HG03469 (cell line): ENCODE measurements around the gene XPC.

Source experiments
- ATAC-seq: cut with Tn5 transposase; IDR thresholded peaks from one replicate; pipeline ENCODE4 v1.9.1; 2021; ENCODE audit warnings: mild to moderate bottlenecking, moderate library complexity, moderate number of reproducible peaks; ENCODE audit not compliant: unreplicated experiment

Gene XPC

GRCh38 chr3:14137004-14137403 is 41.4 kb downstream of the XPC start:
- no peak for ATAC-seq

GRCh38 chr3:14135581-14135980 is 42.8 kb downstream of the XPC start:
- no peak for ATAC-seq

- ATAC-seq = no peak
Measured at GRCh38 chr3:14134291-14134690, 44.1 kb downstream of the XPC start.

- no peak for ATAC-seq
Measured at GRCh38 chr3:14133876-14134275, 44.5 kb downstream of the XPC start.

- ATAC-seq = no peak
Measured at GRCh38 chr3:14133188-14133800, 45.1 kb downstream of the XPC start.

- ATAC-seq = no peak
Measured at GRCh38 chr3:14132689-14133088, 45.7 kb downstream of the XPC start.

- ATAC-seq = no peak
Measured at GRCh38 chr3:14132120-14132519, 46.3 kb downstream of the XPC start.

- ATAC-seq = no peak
Measured at GRCh38 chr3:14131134-14131533, 47.3 kb downstream of the XPC start.

GRCh38 chr3:14130707-14131106 is 47.7 kb downstream of the XPC start:
- ATAC-seq = no peak

GRCh38 chr3:14130230-14130629 is 48.2 kb downstream of the XPC start:
- ATAC-seq = no peak

GRCh38 chr3:14129296-14129695 is 49.1 kb downstream of the XPC start:
- no peak for ATAC-seq

GRCh38 chr3:14128724-14129123 is 49.7 kb downstream of the XPC start:
- ATAC-seq = no peak

GRCh38 chr3:14127516-14128161 is 50.8 kb downstream of the XPC start:
- no peak for ATAC-seq

GRCh38 chr3:14126887-14127505 is 51.4 kb downstream of the XPC start:
- no peak for ATAC-seq

- ATAC-seq = no peak
Measured at GRCh38 chr3:14126017-14126886, 52.1 kb downstream of the XPC start.

- peak; percentile 2 for ATAC-seq
Measured at GRCh38 chr3:14125193-14126016, 53.0 kb downstream of the XPC start.

- peak; percentile 89 for ATAC-seq
Measured at GRCh38 chr3:14124615-14125192, 53.7 kb downstream of the XPC start, which contains the start of the genes CHCHD4 and TMEM43. Gene CHCHD4, minus strand, starts transcription at chr3:14124870. Its CDS starts 194 bp downstream, at chr3:14124676. Gene TMEM43, plus strand, starts transcription at chr3:14125052. Its CDS starts 142 bp downstream, at chr3:14125194.

GRCh38 chr3:14124223-14124614 is 54.2 kb downstream of the XPC start:
- peak; percentile 24 for ATAC-seq

GRCh38 chr3:14123308-14124222 is 54.8 kb downstream of the XPC start:
- ATAC-seq = no peak
